HG03095 (cell line): ENCODE results near the gene KRTAP5-4.

Source experiments
- ATAC-seq: cut with Tn5 transposase; IDR thresholded peaks from one replicate; pipeline ENCODE4 v1.9.1; 2021; ENCODE audit warnings: moderate library complexity; ENCODE audit not compliant: unreplicated experiment

Gene KRTAP5-4

GRCh38 chr11:1574238-1574932, 47.6 kb downstream of the KRTAP5-4 start:
- ATAC-seq: no peak

GRCh38 chr11:1573903-1574237, 48.1 kb downstream of the KRTAP5-4 start:
- ATAC-seq: no peak

GRCh38 chr11:1573077-1573902, 48.6 kb downstream of the KRTAP5-4 start:
- no peak for ATAC-seq

- ATAC-seq: peak; percentile 45
These were observed 49.5 kb downstream of the KRTAP5-4 start, which contains the start of gene DUSP8 for GRCh38 chr11:1572197-1573076. DUSP8 (minus strand) TSS chr11:1572271; CDS start chr11:1565826, 6,445 bp downstream.

- no peak for ATAC-seq
These were observed 50.2 kb downstream of the KRTAP5-4 start for GRCh38 chr11:1571760-1572196.
